Ascending aorta (tissue), 2 donors: ENCODE measurements around the gene SPRY1. TPM values are rescaled to one million over a fixed set of nuclear protein-coding genes. Genes with fewer than 3 reads are reported as not detected.

Experiments
- DNase-seq, 2 donors: peaks; one replicate each; pipeline ENCODE4 v3.0.0-alpha.2; 2019; ENCODE audit warnings: low spot score in 2 of 2
- H3K27ac ChIP-seq, 2 donors: fragments of 200-600 bp; sonication (generic); one replicate each; pipeline ENCODE4 v1.5.1; 2016 to 2017; ENCODE audit warnings: mild to moderate bottlenecking in 1 of 2
- H3K27me3 ChIP-seq: fragments of 200-600 bp; sonication (generic); one replicate; pipeline ENCODE4 v1.5.1; 2017
- H3K36me3 ChIP-seq, 2 donors: fragments of 200-600 bp; sonication (generic); one replicate each; pipeline ENCODE4 v1.5.1; 2016
- H3K4me1 ChIP-seq, 2 donors: fragments of 200-600 bp; sonication (generic); one replicate each; pipeline ENCODE4 v1.5.1; 2016 to 2017; ENCODE audit warnings: mild to moderate bottlenecking in 1 of 2
- H3K4me3 ChIP-seq, 2 donors: fragments of 200-600 bp; sonication (generic); one replicate each; pipeline ENCODE4 v1.5.1; 2016 to 2017; ENCODE audit warnings: mild to moderate bottlenecking in 1 of 2
- H3K9me3 ChIP-seq, 2 donors: fragments of 200-600 bp; sonication (generic); one replicate each; pipeline ENCODE4 v1.5.1; 2016
- CTCF ChIP-seq, 3 experiments: fragments of 200-600 bp in 2 of 3; fragments of 450-650 bp in 1 of 3; sonication (generic) in 2 of 3; IDR thresholded peaks; one replicate each; pipeline ENCODE4 v1.5.1; 2016 to 2019; ENCODE audit warnings: antibody characterized with exemption in 3 of 3, mild to moderate bottlenecking in 1 of 3, moderate library complexity in 1 of 3
- intact Hi-C: fragments of 100-400 bp; cut with DNase I; formaldehyde crosslinking; loops from one replicate; pipeline ENCODE4 v1.15.1; 2023
- total RNA-seq: library from RNA; depleted of rRNA; stranded (reverse); fragments of >200 nt; gene quantifications from one replicate; pipeline ENCODE4 v1.1.0, GENCODE V29; 2016

SPRY1 gene
- 348 TPM for total RNA-seq

GRCh38 chr4:123396307-123397143 lies at the start of gene SPRY1:
SPRY1 (plus strand) TSS chr4:123396795; CDS start chr4:123401592, 4,797 bp downstream.
- H3K27ac ChIP-seq, result peak within 1 kb of the TSS; percentile 84 to 93

GRCh38 chr4:123346951-123347350 lies 49.6 kb upstream of the SPRY1 start:
- intact Hi-C loops, result no loop called here
- Histone ChIP-seq H3K4me3 (no peak overlapping the region), H3K4me1 (no peaks in the 10 kb centered on the region), H3K9me3 (no peaks in the 10 kb centered on the region), H3K27me3 (no peaks in the 10 kb centered on the region), H3K27ac (no peak overlapping the region), H3K36me3 (no peaks in the 10 kb centered on the region)
- no peak for DNase-seq
- TF ChIP-seq CTCF (IDR thresholded peaks at IDR 0.05), result no peak

More at GRCh38 chr4:123396307-123397143, at the start of gene SPRY1:
- intact Hi-C loops, result loop anchor here (2.0 to 5.0 kb wide), 6 partner anchors 158 to 1316 kb away; partner anchors contain the start of gene ANKRD50
- Histone ChIP-seq H3K4me3 (peak within 1 kb of the TSS; percentile 78 to 84), H3K9me3 (no peaks in the 10 kb centered on the region), H3K36me3 (peaks cover 0 to 25% of the 10 kb centered on the region in 2 donors), H3K27me3 (no peaks in the 10 kb centered on the region), H3K4me1 (no peaks in the 10 kb centered on the region)
- TF ChIP-seq CTCF (IDR thresholded peaks at IDR 0.05), result no peak
- peak; percentile 55 to 94 for DNase-seq

GRCh38 chr4:123348946-123349345 lies 47.6 kb upstream of the SPRY1 start:
- Histone ChIP-seq H3K4me1 (peaks cover 0 to 6% of the 10 kb centered on the region in 2 donors), H3K4me3 (no peak overlapping the region), H3K9me3 (no peaks in the 10 kb centered on the region), H3K36me3 (no peaks in the 10 kb centered on the region), H3K27ac (no peak overlapping the region), H3K27me3 (no peaks in the 10 kb centered on the region)
- intact Hi-C loops, result no loop called here
- DNase-seq, result no peak
- no peak for TF ChIP-seq CTCF (IDR thresholded peaks at IDR 0.05)

- H3K36me3 ChIP-seq, result no peaks in the 10 kb centered on the region
- no peak for TF ChIP-seq CTCF (IDR thresholded peaks at IDR 0.05)
- intact Hi-C loops, result no loop called here
- peaks cover 0 to 6% of the 10 kb centered on the region in 2 donors for H3K4me1 ChIP-seq
- H3K4me3 ChIP-seq, result no peak overlapping the region
- H3K27me3 ChIP-seq, result no peaks in the 10 kb centered on the region
- H3K27ac ChIP-seq, result no peak overlapping the region
- no peaks in the 10 kb centered on the region for H3K9me3 ChIP-seq
- DNase-seq, result no peak
Measured at GRCh38 chr4:123349421-123350190, 47.0 kb upstream of the SPRY1 start.

GRCh38 chr4:123350191-123350544 lies 46.4 kb upstream of the SPRY1 start:
- H3K27me3 ChIP-seq, result no peaks in the 10 kb centered on the region
- DNase-seq, result no peak
- no peak for TF ChIP-seq CTCF (IDR thresholded peaks at IDR 0.05)

More at GRCh38 chr4:123350191-123350544, 46.4 kb upstream of the SPRY1 start:
- Histone ChIP-seq H3K4me3 (no peak overlapping the region), H3K9me3 (no peaks in the 10 kb centered on the region), H3K36me3 (no peaks in the 10 kb centered on the region), H3K4me1 (peaks cover 0 to 6% of the 10 kb centered on the region in 2 donors), H3K27ac (no peak overlapping the region)
- intact Hi-C loops, result no loop called here
